ENCODE measurements around the gene TCF12. TPM values are rescaled to one million over a fixed set of nuclear protein-coding genes. Genes with fewer than 3 reads are reported as not detected.

The TCF12 gene
- total and polyA plus RNA-seq, 2 of the 8 experiments (the other 6 are each of a cell fraction or from before 2014, with no cell fraction given), result 85.8 to 101 TPM

DNA sequence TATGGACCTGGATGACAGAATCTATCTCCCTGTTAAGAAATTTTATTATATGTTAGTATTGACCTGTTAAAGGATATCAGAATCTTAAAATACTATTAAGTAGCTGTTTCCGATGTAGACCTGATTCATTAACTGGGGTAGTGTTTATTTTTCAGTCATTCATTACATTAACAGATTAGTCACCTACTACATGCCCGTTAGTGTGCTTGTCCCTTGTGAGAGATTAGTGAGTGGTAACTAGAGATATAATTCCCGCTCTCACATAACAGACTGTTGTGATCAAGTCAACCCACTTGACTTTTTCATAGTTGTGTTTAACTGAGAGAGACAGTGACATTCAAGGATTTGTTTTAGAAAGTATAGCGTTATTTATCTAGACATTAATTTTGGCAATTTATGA lies 166.8 kb downstream of the TCF12 start (continued):
- TF ChIP-seq NANOG (IDR thresholded peaks at IDR 0.05; ENCODE audit: insufficient read depth, low read depth, low read length, poor library complexity, severe bottlenecking) (no peak), RXRA (IDR thresholded peaks at IDR 0.05; ENCODE audit: insufficient read depth, low read depth, low read length) (no peak)
